Activated T-cell treated with anti-CD3 and anti-CD28 coated beads for 4 hours (primary cell): ENCODE data around the gene MYT1.

ENCODE experiments used
- DNase-seq: peaks from one replicate; pipeline ENCODE4 v3.0.0-alpha.2; 2020

The MYT1 gene

DNA sequence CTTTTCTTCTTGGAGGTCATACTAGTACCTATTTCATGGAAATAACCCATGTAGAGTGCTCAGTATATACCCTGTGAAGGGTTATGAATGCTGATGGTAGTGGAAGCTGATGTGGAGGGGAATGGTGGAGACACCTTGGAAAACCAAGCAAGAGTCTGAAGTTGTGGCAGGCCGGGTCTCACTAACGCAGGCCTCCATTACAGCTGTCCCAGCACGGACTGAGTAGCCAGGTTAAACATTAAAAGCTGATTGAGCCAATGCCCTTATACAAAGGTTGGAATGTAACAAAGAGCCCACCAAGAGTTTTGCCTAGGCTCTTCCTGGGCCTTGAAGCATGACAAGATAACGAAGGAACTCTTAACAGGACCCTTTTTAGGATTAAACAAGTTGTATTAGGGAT is 89.2 kb downstream of the MYT1 start:
- no peak for DNase-seq

- no peak for DNase-seq
Measured at GRCh38 chr20:64254156-64254555, 89.9 kb downstream of the MYT1 start.

DNA sequence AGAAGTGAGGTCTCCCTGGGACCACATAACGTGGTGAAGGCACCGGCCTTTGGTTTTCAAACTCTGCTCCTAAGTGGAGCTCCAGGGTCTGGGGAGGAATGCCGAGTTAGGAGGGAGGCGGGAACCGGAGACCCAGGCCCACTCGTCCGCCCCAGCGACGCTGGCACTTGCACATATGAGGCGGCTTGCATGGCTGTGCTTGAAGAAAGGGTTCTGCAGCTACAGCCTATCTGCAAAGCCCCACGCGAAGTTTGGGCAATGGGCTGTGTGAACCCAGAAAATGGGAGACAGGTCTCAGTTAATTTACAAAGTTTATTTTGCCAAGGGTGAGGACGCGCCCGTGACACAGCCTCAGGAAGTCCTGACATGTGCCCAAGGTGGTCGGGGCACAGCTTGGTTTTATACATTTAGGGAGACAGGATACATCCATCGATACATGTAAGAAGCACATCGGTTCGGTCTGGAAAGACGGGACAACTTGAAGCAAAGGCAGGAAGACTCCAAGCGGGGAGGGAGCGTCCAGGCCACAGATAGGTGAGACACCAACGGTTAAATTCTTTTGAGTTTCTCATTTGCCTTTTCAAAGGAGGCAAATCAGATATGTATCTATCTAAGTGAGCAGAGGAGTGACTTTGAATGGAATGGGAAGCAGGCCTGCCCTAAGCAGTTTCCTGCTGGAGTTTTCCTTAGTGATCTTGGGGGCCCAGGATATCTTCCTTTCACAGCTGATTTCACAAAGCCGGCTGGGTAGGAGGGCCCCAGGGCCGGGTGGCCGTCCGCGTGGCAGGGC is 90.5 kb downstream of the MYT1 start:
- DNase-seq = no peak

DNA sequence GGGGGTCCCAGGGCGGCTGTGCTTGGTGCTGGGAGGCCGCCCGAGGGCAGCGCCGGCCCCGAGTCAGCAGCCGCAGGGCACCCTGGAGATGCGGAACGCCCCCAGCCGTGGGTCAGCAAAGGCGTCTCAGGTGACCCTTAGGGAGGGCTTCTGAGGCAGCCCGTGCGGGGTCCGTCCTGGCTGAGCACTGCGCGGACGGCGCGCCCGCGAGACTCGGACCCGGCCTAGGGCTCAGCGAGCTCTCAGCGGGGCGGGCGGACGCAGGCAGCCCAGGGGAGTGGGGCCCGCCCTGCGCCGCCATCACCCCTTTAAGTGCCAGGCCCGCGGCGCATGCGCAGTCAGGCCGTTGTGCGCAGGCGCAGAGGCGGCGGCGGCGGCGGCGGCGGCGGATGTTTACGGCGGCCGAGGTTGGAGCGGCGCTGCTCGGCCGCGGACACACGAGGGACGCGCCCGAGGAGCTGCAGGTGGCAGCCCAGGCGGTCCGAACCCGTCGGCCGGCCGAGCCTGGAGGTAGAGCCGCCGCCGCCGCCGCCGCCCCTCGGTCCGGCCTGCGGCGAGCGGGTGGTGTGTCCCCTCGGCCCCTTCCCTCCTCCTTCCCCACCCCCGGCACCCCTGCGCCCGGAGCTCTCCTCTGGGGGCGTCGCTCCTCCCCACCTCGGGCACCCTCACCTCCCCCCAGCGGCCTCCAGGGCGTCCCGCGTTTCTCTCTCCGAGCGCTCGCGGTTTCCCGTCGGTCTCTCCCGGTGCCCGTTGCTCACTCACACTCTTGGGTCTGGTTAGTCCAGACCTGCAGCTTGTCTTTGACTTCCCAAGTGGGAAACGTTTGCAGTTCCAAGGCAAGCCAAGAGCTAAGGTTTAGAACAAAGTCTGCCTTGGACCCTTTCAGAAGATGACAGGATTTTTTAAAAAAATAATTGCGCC is 91.4 kb downstream of the MYT1 start, which contains the start of gene PCMTD2:
TSS of gene PCMTD2 (plus strand) at position 388 of the 921 bp plus-strand sequence. CDS start 4,218 bp downstream, outside the sequence.
- DNase-seq = peak; percentile 77

DNA sequence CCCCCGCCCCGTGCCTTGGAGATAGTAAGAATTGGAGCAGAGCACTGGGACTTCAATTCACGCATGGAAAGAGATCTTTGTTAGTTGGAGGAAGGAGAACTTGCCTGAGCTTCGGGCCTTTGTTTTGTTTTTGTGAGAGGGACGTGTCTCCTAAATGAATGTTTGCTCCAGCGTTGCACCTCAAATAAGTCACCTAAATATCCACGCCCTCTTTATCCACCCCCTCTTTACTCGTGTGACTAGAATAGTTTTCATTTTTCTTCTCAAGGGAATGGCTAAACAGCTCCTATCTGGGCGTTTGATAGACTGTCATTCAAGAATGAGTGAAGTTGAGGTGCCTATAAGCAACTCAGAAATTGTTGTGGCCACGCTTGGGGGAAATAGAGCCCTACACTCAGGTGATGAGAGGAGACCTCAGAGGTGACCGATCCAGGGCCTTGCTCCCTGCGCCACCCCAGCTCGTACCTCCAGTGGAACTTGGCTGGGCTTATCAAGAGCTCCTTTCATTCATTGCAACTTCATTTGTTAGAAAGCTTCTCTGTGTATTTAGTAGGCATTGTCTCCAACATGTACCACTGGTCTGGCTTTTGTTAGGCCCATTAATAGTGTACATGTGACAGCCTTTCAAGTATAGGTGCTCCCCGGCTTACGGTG is 92.2 kb downstream of the MYT1 start:
- no peak for DNase-seq

GRCh38 chr20:64257107-64257757 is 93.0 kb downstream of the MYT1 start:
- DNase-seq = no peak

- no peak for DNase-seq
Measured at GRCh38 chr20:64258071-64258823, 94.0 kb downstream of the MYT1 start.

- DNase-seq = no peak
Measured at GRCh38 chr20:64260239-64260638, 96.0 kb downstream of the MYT1 start.

DNA sequence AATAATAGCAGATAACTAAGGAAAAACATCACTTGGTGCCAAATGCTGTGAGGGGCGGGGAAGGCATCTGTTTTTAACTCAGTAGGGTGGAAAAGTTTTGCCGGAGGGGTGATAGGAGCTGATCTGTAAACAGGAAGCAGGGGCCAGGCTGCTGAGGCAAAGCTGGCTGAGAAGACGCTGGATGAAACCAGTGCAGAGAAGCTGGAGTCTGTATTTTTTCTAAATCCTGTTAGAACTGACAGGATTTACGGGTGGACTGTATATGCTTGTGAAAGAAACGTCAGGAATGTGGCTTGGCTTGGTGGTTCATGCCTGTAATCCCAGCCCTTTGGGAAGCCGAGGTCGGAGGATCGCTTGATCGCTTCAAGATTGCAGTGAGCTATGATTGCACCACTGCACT is 96.9 kb downstream of the MYT1 start:
- DNase-seq = no peak

GRCh38 chr20:64264091-64264490 is 99.8 kb downstream of the MYT1 start:
- no peak for DNase-seq

GRCh38 chr20:64265201-64265600 is 100.9 kb downstream of the MYT1 start:
- no peak for DNase-seq

DNA sequence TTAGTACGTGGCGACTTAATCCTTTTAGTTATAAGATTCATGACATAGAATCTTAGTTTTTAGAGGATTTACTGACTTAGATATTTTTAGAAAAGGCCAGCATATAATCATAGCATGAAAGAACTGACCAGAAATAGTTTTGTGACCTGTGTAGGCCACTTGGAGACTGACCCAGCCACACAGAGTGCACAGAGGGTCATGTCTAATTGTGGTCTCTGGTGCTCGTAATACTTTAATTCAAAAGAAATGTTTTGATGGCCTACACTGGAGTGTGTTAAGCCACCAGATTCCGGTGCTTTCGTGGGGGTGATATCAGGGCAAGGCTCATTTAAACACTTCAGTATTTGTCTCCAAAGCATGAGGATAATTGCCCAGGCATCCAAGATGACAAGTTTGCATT is 102.7 kb downstream of the MYT1 start:
- no peak for DNase-seq

DNA sequence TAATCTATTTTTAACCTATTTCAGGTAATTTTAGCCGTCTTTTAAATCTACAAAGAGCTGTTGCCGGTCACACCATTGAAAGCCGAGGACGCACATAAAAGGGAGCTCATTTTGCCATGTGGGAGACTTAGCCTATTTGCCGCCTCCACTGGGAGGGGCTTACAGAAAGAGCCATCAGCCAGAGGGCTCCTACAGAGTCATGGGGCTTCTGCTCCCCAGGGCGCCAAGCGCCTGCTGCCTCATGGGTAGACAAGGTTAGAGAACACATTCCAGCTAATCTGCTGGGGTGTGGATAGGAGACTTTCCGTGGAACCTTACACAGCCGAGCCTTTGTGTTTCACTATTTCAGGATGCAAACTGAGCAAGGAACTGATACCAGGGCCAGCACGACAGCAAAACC is 103.9 kb downstream of the MYT1 start:
- DNase-seq = no peak

DNA sequence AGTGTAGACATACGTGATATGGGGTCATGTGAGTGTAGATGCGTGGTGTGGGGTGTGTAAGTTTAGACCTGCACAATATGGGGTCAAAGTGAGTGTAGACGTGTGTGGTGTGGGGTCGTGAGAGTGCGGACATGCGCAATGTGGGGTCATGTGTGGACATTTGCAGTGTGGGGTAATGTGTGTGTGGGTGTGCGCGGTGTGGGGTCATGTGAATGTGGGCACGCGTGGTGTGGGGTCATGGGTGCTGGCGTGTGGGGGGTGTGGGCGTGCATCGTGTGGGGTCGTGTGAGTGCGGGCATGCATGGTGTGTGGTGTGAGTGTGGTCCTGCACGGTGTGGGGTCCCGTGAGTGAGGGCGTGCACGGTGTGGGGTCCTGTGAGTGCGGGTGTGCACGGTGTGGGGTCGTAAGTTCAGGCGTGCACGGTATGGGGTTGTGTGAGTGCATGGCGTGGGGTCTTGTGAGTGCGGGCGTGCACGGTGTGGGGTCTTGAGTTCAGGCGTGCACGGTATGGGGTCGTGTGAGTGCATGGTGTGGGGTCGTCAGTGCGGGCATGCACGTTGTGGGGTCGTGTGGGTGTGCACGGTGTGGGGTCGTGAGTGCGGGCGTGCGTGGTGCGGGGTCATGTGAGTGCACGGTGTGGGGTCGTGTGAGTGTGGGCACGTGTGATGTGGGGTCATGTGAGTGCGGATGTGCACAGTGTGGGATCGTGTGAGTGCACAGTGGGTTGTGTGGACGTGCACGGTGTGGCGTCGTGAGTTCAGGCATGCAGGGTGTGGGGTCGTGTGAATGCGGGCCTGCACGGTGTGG is 105.6 kb downstream of the MYT1 start:
- DNase-seq = no peak

DNA sequence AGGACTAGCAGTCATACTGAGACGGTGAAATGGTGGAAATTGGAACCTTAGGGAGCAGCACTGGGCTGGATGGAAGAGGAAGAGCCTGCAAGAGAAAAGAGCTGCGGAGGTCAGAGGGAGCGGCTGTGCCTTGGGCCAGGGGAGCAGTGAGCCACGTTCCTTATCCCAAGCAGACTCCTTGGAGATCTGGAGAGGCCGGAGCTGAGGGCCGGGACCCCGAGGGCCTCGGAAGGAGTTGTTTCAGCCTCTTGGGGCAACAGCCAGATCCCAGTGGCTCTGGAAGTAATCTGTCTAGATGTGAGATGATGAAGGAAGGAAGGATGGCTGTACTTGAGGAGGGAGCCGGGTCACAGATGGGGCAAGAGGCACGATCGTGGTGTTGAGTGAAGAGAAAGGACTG is 107.4 kb downstream of the MYT1 start:
- DNase-seq = no peak

DNA sequence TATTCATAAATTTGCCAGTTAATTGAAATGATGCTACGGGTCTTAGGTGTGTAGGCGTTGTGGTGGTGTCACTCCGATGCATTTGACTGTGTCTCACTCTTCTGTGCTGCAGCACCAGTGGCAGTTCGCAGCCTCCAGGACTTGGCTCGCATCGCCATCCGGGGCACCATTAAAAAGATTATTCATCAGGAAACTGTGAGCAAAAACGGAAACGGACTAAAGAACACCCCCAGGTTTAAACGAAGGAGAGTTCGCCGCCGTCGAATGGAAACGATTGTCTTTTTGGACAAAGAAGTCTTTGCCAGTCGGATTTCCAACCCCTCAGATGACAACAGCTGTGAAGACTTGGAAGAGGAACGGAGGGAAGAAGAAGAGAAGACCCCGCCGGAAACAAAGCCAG is 108.9 kb downstream of the MYT1 start:
- no peak for DNase-seq

DNA sequence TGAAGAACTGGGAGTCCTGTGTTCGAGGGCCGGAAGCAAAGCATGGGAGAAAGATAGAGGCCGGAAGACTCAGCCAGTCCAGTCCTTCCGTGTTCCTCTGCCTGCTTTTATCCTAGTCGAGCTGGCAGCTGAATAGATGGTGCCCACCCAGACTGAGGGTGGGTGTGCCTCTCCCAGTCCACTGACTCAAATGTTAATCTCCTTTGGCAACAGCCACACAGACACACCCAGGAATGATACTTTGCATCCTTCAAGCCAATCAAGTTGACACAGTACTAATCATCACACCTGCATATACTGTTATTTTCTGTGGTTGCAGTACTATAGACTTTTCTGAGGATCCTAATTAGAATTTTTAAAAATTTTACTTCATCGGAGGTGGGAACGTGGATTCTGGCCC is 112.6 kb downstream of the MYT1 start:
- no peak for DNase-seq

DNA sequence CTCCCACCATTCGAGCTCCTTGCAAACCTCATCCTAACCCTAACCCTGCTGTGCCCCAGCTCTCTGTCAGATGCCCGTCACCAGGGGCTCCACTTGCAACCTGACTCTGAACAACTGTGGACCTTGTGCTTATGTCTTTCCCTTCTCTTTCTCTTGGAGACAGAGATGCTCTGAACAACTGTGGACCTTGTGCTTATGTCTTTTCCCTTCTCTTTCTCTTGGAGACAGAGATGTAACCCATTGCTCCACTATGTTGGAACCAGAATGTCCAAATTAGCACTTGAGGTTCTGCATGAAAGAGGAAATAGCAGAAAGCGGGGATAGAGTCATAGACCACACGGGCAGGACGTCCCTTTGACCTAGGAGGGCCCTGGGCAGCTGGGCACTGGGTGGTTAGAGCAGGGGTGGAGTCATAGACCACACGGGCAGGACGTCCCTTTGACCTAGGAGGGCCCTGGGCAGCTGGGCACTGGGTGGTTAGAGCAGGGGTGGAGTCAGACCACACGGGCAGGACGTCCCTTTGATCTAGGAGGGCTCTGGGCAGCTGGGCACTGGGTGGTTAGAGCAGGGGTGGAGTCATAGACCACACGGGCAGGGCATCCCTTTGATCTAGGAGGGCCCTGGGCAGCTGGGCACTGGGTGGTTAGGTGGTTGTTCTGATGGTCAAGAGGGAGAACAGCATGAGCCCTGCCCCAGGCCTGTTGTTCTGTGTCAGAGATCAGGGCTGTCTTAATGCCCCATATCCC is 113.5 kb downstream of the MYT1 start:
- no peak for DNase-seq

DNA sequence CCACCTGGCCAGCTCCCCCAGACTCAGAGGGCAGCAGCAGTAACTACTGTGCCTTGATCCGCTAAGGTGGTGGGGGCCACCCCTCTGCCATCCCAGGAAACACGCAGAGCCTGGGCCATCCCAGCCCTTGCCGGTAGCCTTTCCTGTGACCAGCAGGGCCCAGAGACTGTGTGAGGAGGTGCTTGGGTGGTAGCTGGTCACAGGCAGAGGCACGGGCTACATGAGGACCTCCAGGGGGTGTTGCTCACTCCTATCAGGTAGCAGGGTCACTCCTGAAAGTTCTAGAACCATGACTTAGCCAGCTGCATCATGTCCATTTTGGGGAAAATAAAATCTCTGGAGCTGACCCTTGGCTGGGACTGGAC is 114.0 kb downstream of the MYT1 start:
- no peak for DNase-seq

- DNase-seq = no peak
Measured at GRCh38 chr20:64279826-64280459, 115.7 kb downstream of the MYT1 start.
